ENCODE results near the gene THBS3. TPM values are rescaled to one million over a fixed set of nuclear protein-coding genes. Genes with fewer than 3 reads are reported as not detected.
"Not testable (repeated sequence)": the region's sequence is repeated elsewhere in the genome, so short reads cannot be mapped to it uniquely, and the experiment has no call there.

THBS3 gene
- total RNA-seq, 1 experiment from 2014 or later, result 2.8 TPM

DNA sequence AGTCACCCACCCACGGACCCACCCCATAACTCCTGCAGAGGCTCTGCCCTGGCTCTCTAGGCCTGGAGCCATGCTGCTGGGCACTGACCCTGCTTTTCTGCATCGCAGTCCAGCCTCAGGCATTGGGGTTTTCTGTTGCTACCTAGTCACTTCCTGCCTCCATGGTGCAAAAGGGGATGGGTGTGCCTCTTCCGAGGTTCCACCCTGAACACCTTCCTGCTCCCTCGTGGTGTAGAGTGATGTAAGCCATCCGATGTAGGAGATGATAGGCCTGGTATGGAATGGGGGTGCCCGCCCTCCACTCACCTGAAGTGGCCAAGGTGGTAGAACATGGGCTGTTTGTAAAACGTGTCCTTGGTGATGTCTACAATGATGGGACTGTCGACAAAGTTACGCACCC is 27.7 kb upstream of the THBS3 start:
- not testable (repeated sequence) for DNase-seq (ENCODE audit: low spot score)

- not testable (repeated sequence) for DNase-seq (ENCODE audit: low spot score)
These were observed 25.8 kb upstream of the THBS3 start for GRCh38 chr1:155233502-155233901.

DNA sequence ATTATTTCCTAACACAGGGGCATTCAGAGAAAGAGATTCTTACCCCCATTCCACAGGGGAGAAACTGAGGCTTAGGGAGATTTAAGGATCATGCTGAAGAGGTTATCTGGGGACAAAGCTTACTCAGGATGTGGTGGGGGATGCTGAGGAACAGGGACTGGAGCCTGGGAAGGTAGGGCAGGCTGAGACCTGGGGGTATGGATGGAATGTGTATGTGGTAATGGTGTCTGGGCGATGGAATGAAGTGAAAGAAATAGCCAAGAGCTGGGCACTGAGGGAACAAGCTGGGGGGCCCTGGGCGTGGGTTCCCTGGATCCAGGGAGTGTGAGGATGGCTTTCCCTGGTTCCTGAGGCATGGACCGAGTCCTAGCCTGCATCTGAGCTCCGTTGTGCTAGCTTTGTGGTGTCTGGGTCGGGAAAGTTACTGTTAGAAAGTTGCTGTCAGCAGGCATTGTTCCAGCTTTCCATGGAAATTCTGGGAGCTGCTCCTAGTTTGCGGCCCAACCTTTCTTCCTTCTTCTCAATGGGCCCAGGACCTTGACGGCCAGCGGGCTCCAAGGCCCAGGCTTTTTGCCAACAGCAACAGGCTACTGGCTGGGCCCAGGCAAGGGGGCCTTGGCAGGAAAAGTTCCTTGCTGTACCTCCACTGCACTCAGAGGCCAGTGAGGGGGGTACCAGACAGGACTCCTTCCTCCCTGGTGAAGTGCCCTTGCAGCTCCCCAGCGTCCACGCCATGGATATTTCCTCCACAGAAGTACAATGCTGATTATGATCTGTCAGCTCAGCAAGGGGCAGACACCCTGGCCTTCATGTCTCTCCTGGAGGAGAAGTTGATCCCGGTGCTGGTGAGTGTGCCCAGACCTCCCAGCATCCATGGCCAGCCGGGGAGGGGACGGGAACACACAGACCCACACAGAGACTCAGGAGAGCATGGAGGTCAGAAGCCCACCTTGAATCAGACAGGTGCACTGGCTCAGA is 24.6 kb upstream of the THBS3 start:
- DNase-seq (ENCODE audit: low spot score), result not testable (repeated sequence)

- DNase-seq (ENCODE audit: low spot score), result not testable (repeated sequence)
These were observed 23.6 kb upstream of the THBS3 start for GRCh38 chr1:155231302-155231701.

GRCh38 chr1:155228096-155228427 is 20.4 kb upstream of the THBS3 start:
- no peak for DNase-seq (ENCODE audit: low spot score)

- peak; percentile 99 for DNase-seq (ENCODE audit: low spot score)
These were observed 19.8 kb upstream of the THBS3 start for GRCh38 chr1:155227261-155228095.

DNA sequence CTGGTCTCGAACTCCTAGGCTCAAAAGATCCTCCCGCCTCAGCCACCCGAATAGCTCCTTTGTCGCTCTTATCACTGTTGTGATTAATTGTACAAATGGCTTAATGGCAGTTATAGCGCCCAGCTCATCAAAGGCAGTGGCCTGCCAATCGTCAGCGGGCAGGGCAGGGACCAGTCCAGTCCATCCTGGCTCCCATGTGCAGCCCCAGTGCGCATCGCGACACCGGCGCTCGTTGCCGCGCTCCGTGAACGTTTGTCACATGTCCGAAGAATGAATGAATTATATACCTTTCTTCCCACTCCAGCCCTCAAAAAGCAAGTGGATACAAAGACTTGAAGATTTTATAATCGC is 19.2 kb upstream of the THBS3 start:
- peak; percentile 52 for DNase-seq (ENCODE audit: low spot score)

DNA sequence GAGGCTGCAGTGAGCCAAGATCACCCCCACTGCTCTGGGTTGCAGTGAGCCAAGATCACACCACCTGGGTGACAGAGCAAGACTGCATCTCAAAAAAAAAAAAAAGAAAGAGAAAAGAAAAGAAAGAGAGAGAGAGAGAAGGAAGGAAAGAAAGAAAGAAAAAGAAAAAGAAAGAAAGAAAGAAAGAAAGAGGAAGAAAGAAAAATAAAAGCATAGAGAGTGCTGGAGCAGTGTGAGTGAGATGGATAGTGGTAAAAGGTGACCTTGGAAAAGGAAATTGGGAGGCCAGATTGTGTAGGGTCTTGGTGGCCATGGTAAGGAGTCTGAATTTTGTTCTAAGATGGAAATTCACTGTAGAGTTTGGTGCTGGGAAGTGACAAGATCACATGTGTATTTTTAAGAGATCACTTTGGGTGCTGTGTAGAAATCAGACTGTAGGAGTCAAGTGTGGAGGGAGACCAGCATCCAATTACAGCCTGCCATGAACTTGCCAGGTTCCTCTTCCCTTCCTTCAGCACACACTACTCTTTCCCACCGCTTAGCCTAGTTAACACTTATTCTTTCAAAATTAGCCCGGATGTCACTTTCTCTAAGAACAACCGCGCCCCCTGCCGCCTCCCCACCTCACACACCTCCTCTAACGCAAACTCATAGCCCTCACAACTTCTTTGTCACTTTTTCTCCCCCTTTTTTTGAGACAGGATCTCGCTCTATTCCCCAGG is 18.7 kb upstream of the THBS3 start:
- DNase-seq (ENCODE audit: low spot score), result peak; percentile 78

- DNase-seq (ENCODE audit: low spot score), result not testable (repeated sequence)
These were observed 17.7 kb upstream of the THBS3 start for GRCh38 chr1:155225404-155225759.

DNA sequence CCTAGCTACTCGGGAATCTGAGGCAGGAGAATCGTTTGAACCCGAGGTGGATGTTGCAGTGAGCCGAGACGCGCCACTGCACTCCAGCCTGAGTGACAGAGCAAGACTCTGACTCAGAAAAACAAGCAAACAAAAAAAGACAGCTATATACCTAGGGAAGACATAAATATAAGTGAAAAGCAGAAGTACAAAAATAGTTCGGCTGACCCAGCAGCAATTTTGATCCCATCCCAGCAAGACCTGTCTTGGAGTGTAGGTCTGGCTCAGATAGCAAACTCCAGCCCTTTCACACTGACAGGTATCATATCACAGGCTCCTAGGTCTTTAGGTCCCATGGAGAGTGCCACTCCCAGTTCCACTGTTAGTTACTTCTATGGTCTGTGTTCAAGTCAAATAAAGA is 15.3 kb upstream of the THBS3 start:
- no peak for DNase-seq (ENCODE audit: low spot score)

DNA sequence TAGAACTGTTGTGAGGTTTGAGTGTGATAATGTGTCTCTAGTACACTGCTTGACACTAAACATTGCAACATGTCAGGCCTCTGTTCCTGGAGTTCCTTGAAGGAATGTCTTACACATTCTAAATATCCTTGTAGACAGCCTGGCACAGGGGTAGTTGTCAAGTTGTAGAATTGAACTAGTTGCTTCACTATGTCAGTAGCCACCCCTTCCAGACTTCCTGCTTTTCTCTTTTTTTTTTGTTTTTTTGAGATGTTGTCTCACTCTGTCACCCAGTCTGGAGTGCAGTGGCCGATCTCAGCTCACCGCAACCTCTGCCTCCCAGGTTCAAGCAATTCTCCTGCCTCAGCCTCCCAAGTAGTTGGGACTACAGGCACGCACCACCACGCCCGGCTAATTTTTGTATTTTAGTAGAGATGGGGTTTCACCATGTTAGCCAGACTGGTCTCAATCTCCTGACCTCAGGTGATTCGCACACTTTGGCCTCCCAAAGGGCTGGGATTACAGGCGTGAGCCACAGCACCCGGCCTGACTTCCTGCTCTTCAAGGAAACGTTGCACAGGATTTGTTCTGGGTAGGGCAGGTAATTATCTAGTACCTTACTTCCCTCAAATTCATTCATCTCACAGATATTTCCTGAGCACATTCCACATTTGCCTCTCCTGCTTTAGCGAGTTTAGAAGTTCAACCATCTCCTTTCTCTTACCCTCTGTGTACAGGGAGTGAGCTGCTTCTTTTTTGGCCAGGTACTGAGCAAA is 12.7 kb upstream of the THBS3 start:
- not testable (repeated sequence) for DNase-seq (ENCODE audit: low spot score)

GRCh38 chr1:155219592-155220031 is 11.9 kb upstream of the THBS3 start:
- no peak for DNase-seq (ENCODE audit: low spot score)

GRCh38 chr1:155218854-155219591 is 11.3 kb upstream of the THBS3 start:
- DNase-seq (ENCODE audit: low spot score), result peak; percentile 45

DNA sequence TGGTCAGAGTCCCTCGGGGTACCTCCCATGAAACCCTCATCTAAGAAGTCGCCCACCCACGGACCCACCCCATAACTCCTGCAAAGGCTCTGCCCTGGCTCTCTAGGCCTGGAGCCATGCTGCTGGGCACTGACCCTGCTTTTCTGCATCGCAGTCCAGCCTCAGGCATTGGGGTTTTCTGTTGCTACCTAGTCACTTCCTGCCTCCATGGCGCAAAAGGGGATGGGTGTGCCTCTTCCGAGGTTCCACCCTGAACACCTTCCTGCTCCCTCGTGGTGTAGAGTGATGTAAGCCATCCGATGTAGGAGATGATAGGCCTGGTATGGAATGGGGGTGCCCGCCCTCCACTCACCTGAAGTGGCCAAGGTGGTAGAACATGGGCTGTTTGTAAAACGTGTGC is 7.0 kb upstream of the THBS3 start:
- DNase-seq (ENCODE audit: low spot score), result not testable (repeated sequence)

GRCh38 chr1:155212051-155212440 is 4.3 kb upstream of the THBS3 start:
- not testable (repeated sequence) for DNase-seq (ENCODE audit: low spot score)

DNA sequence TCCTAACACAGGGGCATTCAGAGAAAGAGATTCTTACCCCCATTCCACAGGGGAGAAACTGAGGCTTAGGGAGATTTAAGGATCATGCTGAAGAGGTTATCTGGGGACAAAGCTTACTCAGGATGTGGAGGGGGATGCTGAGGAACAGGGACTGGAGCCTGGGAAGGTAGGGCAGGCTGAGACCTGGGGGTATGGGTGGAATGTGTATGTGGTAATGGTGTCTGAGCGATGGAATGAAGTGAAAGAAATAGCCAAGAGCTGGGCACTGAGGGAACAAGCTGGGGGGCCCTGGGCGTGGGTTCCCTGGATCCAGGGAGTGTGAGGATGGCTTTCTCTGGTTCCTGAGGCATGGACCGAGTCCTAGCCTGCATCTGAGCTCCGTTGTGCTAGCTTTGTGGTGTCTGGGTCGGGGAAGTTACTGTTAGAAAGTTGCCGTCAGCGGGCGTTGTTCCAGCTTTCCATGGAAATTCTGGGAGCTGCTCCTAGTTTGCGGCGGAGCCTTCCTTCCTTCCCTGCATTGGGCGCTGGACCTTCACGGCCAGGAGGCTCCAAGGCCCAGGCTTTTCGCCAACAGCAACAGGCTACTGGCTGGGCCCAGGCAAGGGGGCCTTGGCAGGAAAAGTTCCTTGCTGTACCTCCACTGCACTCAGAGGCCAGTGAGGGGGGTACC is 3.8 kb upstream of the THBS3 start:
- DNase-seq (ENCODE audit: low spot score), result not testable (repeated sequence)

GRCh38 chr1:155210314-155211104 is 2.8 kb upstream of the THBS3 start:
- no peak for DNase-seq (ENCODE audit: low spot score)

GRCh38 chr1:155209312-155209721 is 1.6 kb upstream of the THBS3 start:
- DNase-seq (ENCODE audit: low spot score), result no peak

All from H4 (cell line).